ENCODE results near the gene SLC16A1. TPM values are rescaled to one million over a fixed set of nuclear protein-coding genes. Genes with fewer than 3 reads are reported as not detected.

SLC16A1 gene
- total RNA-seq, 1 experiment from 2014 or later = 74.6 TPM

DNA sequence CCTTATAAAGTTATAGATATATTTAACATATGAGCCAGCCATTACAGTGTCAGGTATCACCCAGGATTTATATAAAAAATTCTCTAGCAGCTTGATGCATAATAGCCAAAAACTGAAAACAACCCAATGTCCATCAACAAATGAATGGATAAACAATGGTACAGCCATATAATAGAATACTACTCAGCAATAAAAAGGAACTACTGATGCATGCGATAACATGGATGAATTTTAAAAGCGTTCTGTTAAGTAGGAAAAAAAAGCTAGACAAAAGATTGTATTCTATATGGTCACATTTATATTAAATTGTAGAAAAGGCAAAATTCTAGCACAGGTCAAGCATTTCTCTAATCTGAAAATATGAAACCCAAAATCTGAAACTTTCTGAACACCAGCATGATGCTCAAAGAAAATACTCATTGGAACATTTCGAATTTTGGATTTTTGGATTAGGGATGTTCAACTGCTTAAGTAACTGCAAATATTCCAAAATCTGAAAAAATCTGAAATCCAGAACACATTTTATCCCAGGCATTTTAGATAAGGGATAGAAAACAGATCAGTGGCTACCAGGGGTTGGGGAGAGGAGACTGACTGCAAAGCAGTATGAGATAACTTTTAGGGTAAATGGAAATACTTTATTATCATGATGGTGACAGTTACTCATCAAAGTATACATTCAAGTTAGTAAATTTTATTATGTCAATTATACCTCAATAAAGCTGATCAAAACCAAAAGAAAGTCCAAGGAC, 22.0 kb downstream of the SLC16A1 start:
- ChIA-PET POLR2A (ENCODE audit: unreplicated experiment) (no interaction called here), CTCF (interaction anchor here (1.5 kb wide), 1 partner anchor 139 kb away, joined by 4 read pairs; the partner anchor contains the start of gene LRIG2)
- TF ChIP-seq EZH2 (IDR thresholded peaks at IDR 0.05; ENCODE audit: low read depth) = no peak
- TF ChIP-seq, protein P1, sequence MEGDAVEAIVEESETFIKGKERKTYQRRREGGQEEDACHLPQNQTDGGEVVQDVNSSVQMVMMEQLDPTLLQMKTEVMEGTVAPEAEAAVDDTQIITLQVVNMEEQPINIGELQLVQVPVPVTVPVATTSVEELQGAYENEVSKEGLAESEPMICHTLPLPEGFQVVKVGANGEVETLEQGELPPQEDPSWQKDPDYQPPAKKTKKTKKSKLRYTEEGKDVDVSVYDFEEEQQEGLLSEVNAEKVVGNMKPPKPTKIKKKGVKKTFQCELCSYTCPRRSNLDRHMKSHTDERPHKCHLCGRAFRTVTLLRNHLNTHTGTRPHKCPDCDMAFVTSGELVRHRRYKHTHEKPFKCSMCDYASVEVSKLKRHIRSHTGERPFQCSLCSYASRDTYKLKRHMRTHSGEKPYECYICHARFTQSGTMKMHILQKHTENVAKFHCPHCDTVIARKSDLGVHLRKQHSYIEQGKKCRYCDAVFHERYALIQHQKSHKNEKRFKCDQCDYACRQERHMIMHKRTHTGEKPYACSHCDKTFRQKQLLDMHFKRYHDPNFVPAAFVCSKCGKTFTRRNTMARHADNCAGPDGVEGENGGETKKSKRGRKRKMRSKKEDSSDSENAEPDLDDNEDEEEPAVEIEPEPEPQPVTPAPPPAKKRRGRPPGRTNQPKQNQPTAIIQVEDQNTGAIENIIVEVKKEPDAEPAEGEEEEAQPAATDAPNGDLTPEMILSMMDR (conservative IDR thresholded peaks at IDR 0.05) = no peak
- no peak for DNase-seq
- Histone ChIP-seq H3K36me3 (ENCODE audit: low read depth) (peaks cover 9% of the 10 kb centered on the region), H4K20me1 (ENCODE audit: insufficient read depth) (no peaks in the 10 kb centered on the region), H3K4me1 (replicated peaks; ENCODE audit: insufficient read depth) (peaks cover 52% of the 10 kb centered on the region), H3K4me2 (no peak overlapping the region), H3K4me3 (no peak overlapping the region), H3K9me2 (ENCODE audit: insufficient read depth) (no peaks in the 10 kb centered on the region), H3K9me3 (ENCODE audit: insufficient read depth, low read depth) (no peaks in the 10 kb centered on the region), H3F3A (ENCODE audit: insufficient read depth, low read depth) (peaks cover 52% of the 10 kb centered on the region), H2AFZ (no peak overlapping the region), H3K27ac (peak overlapping the region; percentile 93), H3K79me2 (ENCODE audit: low read depth) (peaks cover 82% of the 10 kb centered on the region), H3K27me3 (ENCODE audit: insufficient read depth, low read depth) (no peaks in the 10 kb centered on the region)
- no TSS peak for BruUV-seq (replicated peaks)
- intact Hi-C loops (cut with micrococcal nuclease; ENCODE audit: unreplicated experiment) = loop anchor here (2.0 kb wide), 1 partner anchor 29 kb away; no protein-coding TSS in a partner anchor

DNA sequence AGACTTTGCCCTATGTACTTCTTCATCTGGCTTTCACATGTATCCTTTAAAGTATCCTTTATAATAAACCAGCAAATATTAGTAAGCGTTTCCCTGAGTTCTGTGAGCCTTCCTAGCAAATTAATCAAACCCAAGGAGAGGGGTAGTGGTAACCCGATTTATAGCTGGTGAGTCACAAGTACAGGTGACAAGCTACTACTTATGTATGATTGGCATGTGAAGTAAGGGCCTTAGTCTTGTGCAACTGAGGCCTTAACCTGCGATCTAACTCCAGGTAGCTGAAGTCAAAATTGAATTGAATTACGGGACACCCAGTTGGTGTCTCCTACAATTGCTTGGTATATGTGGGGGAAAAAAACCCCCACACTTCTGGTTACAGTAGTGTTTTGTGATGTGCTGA, 26.0 kb downstream of the SLC16A1 start:
- Histone ChIP-seq H3K4me2 (peak overlapping the region; percentile 26), H3K9me3 (ENCODE audit: insufficient read depth, low read depth) (no peaks in the 10 kb centered on the region), H3K36me3 (ENCODE audit: low read depth) (peaks cover 28% of the 10 kb centered on the region), H3K79me2 (ENCODE audit: low read depth) (peaks cover 62% of the 10 kb centered on the region), H2AFZ (no peak overlapping the region), H3K27me3 (ENCODE audit: insufficient read depth, low read depth) (no peaks in the 10 kb centered on the region), H3K4me1 (replicated peaks; ENCODE audit: insufficient read depth) (peaks cover 28% of the 10 kb centered on the region), H4K20me1 (ENCODE audit: insufficient read depth) (no peaks in the 10 kb centered on the region), H3F3A (ENCODE audit: insufficient read depth, low read depth) (peaks cover 33% of the 10 kb centered on the region), H3K9me2 (ENCODE audit: insufficient read depth) (no peaks in the 10 kb centered on the region), H3K27ac (peak overlapping the region; percentile 17), H3K4me3 (no peak overlapping the region)
- CTCF ChIA-PET = no interaction called here
- no TSS peak for BruUV-seq (replicated peaks)
- peak in 1 of 2 experiments; percentile 82 for DNase-seq
- TF ChIP-seq, protein P1 (conservative IDR thresholded peaks at IDR 0.05) = no peak
- TF ChIP-seq EZH2 (IDR thresholded peaks at IDR 0.05; ENCODE audit: low read depth) = no peak
- POLR2A ChIA-PET (ENCODE audit: unreplicated experiment) = no interaction called here
- intact Hi-C loops (cut with micrococcal nuclease; ENCODE audit: unreplicated experiment) = no loop called here

DNA sequence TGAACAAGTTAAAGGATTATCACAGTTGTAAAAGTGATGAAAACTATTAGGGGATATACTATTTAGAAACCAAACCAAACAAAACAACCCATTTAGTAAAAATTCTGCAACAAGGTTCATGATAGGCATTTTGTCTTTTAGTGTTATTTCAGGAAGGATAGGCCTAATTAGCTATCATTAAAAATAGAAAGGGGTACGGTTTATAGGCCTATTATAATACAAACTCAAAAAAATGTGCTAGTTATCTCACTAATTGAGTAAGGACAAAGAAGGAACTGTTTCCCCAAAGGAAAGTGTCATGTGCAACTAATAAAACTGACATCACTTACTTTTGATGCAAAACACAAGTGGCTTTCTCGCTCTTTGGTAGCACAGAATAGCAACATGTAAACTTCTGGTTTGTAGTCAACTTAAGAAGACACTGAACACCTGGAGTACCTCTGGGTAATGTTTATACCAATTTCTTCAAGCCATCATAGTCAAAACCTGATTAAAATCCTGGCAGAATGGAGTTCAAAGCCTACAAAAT, 28.5 kb downstream of the SLC16A1 start:
- H4K20me1 ChIP-seq (ENCODE audit: insufficient read depth) = no peaks in the 10 kb centered on the region
- no peak overlapping the region for H3K4me2 ChIP-seq
- H3K36me3 ChIP-seq (ENCODE audit: low read depth) = peaks cover 22% of the 10 kb centered on the region
- no peak for DNase-seq
- no peaks in the 10 kb centered on the region for H3K27me3 ChIP-seq (ENCODE audit: insufficient read depth, low read depth)
- no peaks in the 10 kb centered on the region for H3K9me3 ChIP-seq (ENCODE audit: insufficient read depth, low read depth)
- POLR2A ChIA-PET (ENCODE audit: unreplicated experiment) = no interaction called here
- no peaks in the 10 kb centered on the region for H3K9me2 ChIP-seq (ENCODE audit: insufficient read depth)
- CTCF ChIA-PET = no interaction called here
- peaks cover 30% of the 10 kb centered on the region for H3F3A ChIP-seq (ENCODE audit: insufficient read depth, low read depth)
- H3K27ac ChIP-seq = no peak overlapping the region
- peaks cover 42% of the 10 kb centered on the region for H3K79me2 ChIP-seq (ENCODE audit: low read depth)
- no peak overlapping the region for H2AFZ ChIP-seq
- no TSS peak for BruUV-seq (replicated peaks)
- TF ChIP-seq, protein P1 (conservative IDR thresholded peaks at IDR 0.05) = no peak
- TF ChIP-seq EZH2 (IDR thresholded peaks at IDR 0.05; ENCODE audit: low read depth) = no peak
- no peak overlapping the region for H3K4me3 ChIP-seq
- intact Hi-C loops (cut with micrococcal nuclease; ENCODE audit: unreplicated experiment) = no loop called here
- peaks cover 28% of the 10 kb centered on the region for H3K4me1 ChIP-seq (replicated peaks; ENCODE audit: insufficient read depth)
